Measurements from ENCODE around the gene TNFRSF21.
"Not testable (repeated sequence)": the region's sequence is repeated elsewhere in the genome, so short reads cannot be mapped to it uniquely, and the experiment has no call there.

Gene TNFRSF21

GRCh38 chr6:47231151-47231550, 78.6 kb downstream of the TNFRSF21 start:
- DNase-seq (ENCODE audit: low read depth, low spot score): no peak
- Histone ChIP-seq H3K4me1 (ENCODE audit: control insufficient read depth, insufficient read depth, low read length) (peaks cover 4% of the 10 kb centered on the region; the same call in 1 of the 2 replicates), H3K9me3 (ENCODE audit: control insufficient read depth, insufficient read depth, low read length) (no peaks in the 10 kb centered on the region), H3K27me3 (ENCODE audit: control insufficient read depth, insufficient read depth, low read length) (no peaks in the 10 kb centered on the region), H3K36me3 (ENCODE audit: control insufficient read depth, insufficient read depth, low read length) (0 out of 2 replicates have a peak, but pooled peaks cover 2% of the 10 kb centered on the region), H3K27ac (ENCODE audit: low read length) (no peak overlapping the region), H3K4me3 (ENCODE audit: low read length) (no peak overlapping the region)
- no CpG with 5 or more reads among the region's 4 CpGs for WGBS (ENCODE audit: insufficient coverage, insufficient read length)

DNA sequence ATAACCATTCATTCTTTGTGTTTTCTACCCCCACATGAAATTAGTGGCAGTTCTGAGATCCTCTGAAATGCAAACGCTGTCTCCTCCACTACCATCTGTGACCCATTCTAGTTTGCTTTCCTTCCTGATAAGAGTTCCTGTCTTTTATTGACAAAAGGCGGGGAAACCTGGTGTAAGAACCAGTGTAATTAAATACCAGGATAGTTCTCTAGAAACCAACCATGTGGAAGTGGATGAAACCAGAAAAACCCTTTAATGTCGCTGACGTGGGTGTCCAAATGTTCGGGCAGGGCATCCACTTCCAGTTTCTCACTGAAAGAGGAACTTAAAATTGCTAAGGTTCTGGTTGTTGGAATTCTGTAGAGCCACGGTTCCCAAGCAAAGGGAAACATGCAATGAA, 79.1 kb downstream of the TNFRSF21 start:
- no peaks in the 10 kb centered on the region for H3K9me3 ChIP-seq (ENCODE audit: control insufficient read depth, insufficient read depth, low read length)
- H3K27ac ChIP-seq (ENCODE audit: low read length): no peak overlapping the region
- no peaks in the 10 kb centered on the region for H3K27me3 ChIP-seq (ENCODE audit: control insufficient read depth, insufficient read depth, low read length)
- H3K4me1 ChIP-seq (ENCODE audit: control insufficient read depth, insufficient read depth, low read length): peaks cover 4% of the 10 kb centered on the region; the same call in 1 of the 2 replicates
- 0 out of 2 replicates have a peak, but pooled peaks cover 2% of the 10 kb centered on the region for H3K36me3 ChIP-seq (ENCODE audit: control insufficient read depth, insufficient read depth, low read length)
- H3K4me3 ChIP-seq (ENCODE audit: low read length): no peak overlapping the region
- DNase-seq (ENCODE audit: low read depth, low spot score): no peak
- no CpG with 5 or more reads among the region's 6 CpGs for WGBS (ENCODE audit: insufficient coverage, insufficient read length)

DNA sequence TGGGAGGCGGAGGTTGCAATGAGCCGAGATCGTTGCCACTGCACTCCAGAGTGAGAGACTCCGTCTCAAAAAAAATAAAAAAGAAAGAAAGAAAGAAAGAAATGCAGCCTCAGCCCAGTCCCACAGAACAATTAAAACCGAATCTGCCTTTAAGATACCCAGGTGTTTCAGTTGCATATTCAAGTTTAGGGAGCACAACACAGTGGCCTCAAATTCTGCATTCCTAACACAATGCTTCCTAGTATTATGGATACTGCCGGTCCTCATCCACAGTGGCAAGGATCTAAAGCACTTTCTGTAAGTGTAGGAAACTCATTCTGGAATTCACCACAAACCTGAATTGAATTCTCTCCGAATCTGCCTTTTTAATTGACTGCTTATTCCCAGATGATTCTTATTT, 80.5 kb downstream of the TNFRSF21 start:
- WGBS (ENCODE audit: insufficient coverage, insufficient read length): no CpG with 5 or more reads among the region's 7 CpGs
- Histone ChIP-seq H3K27ac (ENCODE audit: low read length) (no peak overlapping the region), H3K4me3 (ENCODE audit: low read length) (no peak overlapping the region), H3K9me3 (ENCODE audit: control insufficient read depth, insufficient read depth, low read length) (no peaks in the 10 kb centered on the region), H3K4me1 (ENCODE audit: control insufficient read depth, insufficient read depth, low read length) (peaks cover under 1% of the 10 kb centered on the region; the same call in 1 of the 2 replicates), H3K36me3 (ENCODE audit: control insufficient read depth, insufficient read depth, low read length) (0 out of 2 replicates have a peak, but pooled peaks cover 2% of the 10 kb centered on the region), H3K27me3 (ENCODE audit: control insufficient read depth, insufficient read depth, low read length) (no peaks in the 10 kb centered on the region)
- no peak for DNase-seq (ENCODE audit: low read depth, low spot score)

DNA sequence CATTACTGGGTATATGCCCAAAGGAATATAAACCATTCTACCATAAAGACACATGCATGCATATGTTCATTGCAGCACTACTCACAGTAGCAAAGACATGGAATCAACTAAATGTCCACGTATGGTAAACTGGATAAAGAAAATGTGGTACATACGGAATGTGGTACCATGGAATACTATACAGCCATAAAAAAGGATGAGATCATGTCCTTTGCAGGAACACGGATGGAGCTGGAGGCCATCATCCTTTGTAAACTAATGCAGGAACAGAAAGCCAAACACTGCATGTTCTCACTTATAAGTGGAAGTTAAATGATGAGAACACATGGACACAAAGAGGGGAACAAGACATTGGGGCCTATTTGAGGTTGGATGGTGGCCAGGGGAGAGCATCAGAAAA, 81.6 kb downstream of the TNFRSF21 start:
- not testable (repeated sequence) for H3K9me3 ChIP-seq (ENCODE audit: control insufficient read depth, insufficient read depth, low read length); H3K4me3 ChIP-seq (ENCODE audit: low read length); H3K36me3 ChIP-seq (ENCODE audit: control insufficient read depth, insufficient read depth, low read length); H3K4me1 ChIP-seq (ENCODE audit: control insufficient read depth, insufficient read depth, low read length); H3K27ac ChIP-seq (ENCODE audit: low read length); DNase-seq (ENCODE audit: low read depth, low spot score); H3K27me3 ChIP-seq (ENCODE audit: control insufficient read depth, insufficient read depth, low read length)
- no CpG with 5 or more reads among the region's 3 CpGs for WGBS (ENCODE audit: insufficient coverage, insufficient read length)

DNA sequence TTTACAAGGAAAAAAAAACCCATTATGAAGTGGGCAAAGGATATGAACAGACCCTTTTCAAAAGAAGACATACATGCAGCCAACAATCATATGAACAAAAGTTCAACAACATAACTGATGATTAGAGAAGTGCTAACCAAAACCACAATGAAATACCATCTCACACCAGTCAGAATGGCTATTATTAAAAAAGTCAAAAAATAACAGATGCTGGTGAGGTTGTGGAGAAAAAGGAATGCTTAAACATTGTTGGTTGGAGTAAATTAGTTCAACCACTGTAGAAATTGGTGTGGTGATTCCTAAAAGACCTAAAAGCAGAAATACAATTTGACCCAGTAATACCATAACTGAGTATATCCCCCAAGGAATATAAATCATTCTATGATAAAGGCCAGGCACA, 86.5 kb downstream of the TNFRSF21 start:
- not testable (repeated sequence) for H3K4me3 ChIP-seq (ENCODE audit: low read length); H3K27ac ChIP-seq (ENCODE audit: low read length); H3K36me3 ChIP-seq (ENCODE audit: control insufficient read depth, insufficient read depth, low read length); H3K4me1 ChIP-seq (ENCODE audit: control insufficient read depth, insufficient read depth, low read length); DNase-seq (ENCODE audit: low read depth, low spot score); H3K9me3 ChIP-seq (ENCODE audit: control insufficient read depth, insufficient read depth, low read length); H3K27me3 ChIP-seq (ENCODE audit: control insufficient read depth, insufficient read depth, low read length)

DNA sequence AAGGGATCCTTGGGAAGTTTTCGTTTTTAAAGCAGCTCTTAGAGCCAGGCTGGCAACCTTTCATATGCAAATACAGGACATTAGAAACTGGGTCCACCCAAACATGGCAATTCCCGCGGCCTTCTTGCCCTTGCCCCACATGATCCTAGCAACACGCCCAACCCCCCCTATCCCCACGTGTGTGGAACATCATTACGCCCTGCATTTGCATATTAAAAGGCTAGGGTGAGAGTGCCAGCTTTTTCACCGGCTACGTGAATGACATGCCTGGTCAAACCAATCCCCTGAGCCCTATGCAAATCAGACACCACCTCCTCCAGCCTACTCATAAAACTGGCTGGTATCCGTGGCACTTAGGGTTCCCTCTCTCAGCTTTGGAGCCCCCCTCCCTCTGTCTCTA, 88.1 kb downstream of the TNFRSF21 start:
- Histone ChIP-seq H3K4me3 (ENCODE audit: low read length) (no peak overlapping the region), H3K27me3 (ENCODE audit: control insufficient read depth, insufficient read depth, low read length) (no peaks in the 10 kb centered on the region), H3K36me3 (ENCODE audit: control insufficient read depth, insufficient read depth, low read length) (no peaks in the 10 kb centered on the region), H3K4me1 (ENCODE audit: control insufficient read depth, insufficient read depth, low read length) (no peaks in the 10 kb centered on the region; the same call in 1 of the 2 replicates), H3K27ac (ENCODE audit: low read length) (no peak overlapping the region), H3K9me3 (ENCODE audit: control insufficient read depth, insufficient read depth, low read length) (no peaks in the 10 kb centered on the region)
- DNase-seq (ENCODE audit: low read depth, low spot score): peak; percentile 57
- no CpG with 5 or more reads among the region's 9 CpGs for WGBS (ENCODE audit: insufficient coverage, insufficient read length)

- no peaks in the 10 kb centered on the region for H3K27me3 ChIP-seq (ENCODE audit: control insufficient read depth, insufficient read depth, low read length)
- WGBS (ENCODE audit: insufficient coverage, insufficient read length): no CpG with 5 or more reads among the region's 6 CpGs
- H3K4me3 ChIP-seq (ENCODE audit: low read length): no peak overlapping the region
- H3K27ac ChIP-seq (ENCODE audit: low read length): no peak overlapping the region
- H3K4me1 ChIP-seq (ENCODE audit: control insufficient read depth, insufficient read depth, low read length): no peaks in the 10 kb centered on the region
- DNase-seq (ENCODE audit: low read depth, low spot score): no peak
- no peaks in the 10 kb centered on the region for H3K9me3 ChIP-seq (ENCODE audit: control insufficient read depth, insufficient read depth, low read length)
- no peaks in the 10 kb centered on the region for H3K36me3 ChIP-seq (ENCODE audit: control insufficient read depth, insufficient read depth, low read length)
Observed at GRCh38 chr6:47209632-47210031, 100.1 kb downstream of the TNFRSF21 start.

DNA sequence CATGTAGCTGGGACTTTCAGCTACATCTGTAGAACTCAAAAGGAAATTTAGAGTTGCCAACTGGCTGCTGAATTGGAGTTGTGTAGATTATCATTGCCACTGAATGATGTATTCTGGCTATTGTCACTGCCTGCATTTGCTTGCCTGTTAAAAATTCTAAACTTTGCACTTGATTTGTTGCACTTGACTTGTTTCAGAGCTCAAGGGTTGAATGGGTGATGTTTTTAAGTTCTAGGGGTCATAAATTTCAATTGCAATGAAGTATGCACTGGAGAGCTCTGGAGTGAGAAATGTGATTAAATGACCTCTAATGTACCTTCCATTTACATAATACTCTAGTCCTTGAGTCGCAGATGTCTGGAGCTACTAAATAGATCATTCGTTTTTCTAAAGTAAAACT, 102.4 kb downstream of the TNFRSF21 start:
- DNase-seq (ENCODE audit: low read depth, low spot score): no peak
- H3K27ac ChIP-seq (ENCODE audit: low read length): no peak overlapping the region
- H3K9me3 ChIP-seq (ENCODE audit: control insufficient read depth, insufficient read depth, low read length): no peaks in the 10 kb centered on the region
- no CpG with 5 or more reads among the region's 2 CpGs for WGBS (ENCODE audit: insufficient coverage, insufficient read length)
- no peaks in the 10 kb centered on the region for H3K27me3 ChIP-seq (ENCODE audit: control insufficient read depth, insufficient read depth, low read length)
- no peaks in the 10 kb centered on the region for H3K36me3 ChIP-seq (ENCODE audit: control insufficient read depth, insufficient read depth, low read length)
- no peak overlapping the region for H3K4me3 ChIP-seq (ENCODE audit: low read length)
- H3K4me1 ChIP-seq (ENCODE audit: control insufficient read depth, insufficient read depth, low read length): no peaks in the 10 kb centered on the region

DNA sequence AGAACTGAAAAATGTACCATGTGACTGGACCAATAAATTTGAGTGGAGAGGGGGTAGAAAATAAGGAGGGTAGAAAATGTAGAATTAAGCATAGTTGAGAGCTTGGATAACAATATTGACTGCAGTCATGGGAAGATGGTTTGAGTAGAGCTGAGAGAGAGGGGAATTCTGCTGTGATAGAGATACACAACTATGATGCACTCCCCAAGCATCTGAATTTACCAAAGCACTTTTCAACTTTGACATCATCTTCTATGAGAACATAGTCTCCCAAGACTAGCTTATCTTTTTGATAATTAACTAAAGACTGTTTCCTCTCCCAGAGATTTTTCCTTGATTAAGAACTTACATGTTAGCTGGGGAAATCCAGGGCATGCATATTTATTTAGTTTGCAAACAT, 103.1 kb downstream of the TNFRSF21 start:
- no peaks in the 10 kb centered on the region for H3K36me3 ChIP-seq (ENCODE audit: control insufficient read depth, insufficient read depth, low read length)
- no peaks in the 10 kb centered on the region for H3K9me3 ChIP-seq (ENCODE audit: control insufficient read depth, insufficient read depth, low read length)
- H3K4me1 ChIP-seq (ENCODE audit: control insufficient read depth, insufficient read depth, low read length): no peaks in the 10 kb centered on the region
- H3K4me3 ChIP-seq (ENCODE audit: low read length): no peak overlapping the region
- H3K27me3 ChIP-seq (ENCODE audit: control insufficient read depth, insufficient read depth, low read length): no peaks in the 10 kb centered on the region
- H3K27ac ChIP-seq (ENCODE audit: low read length): no peak overlapping the region
- no peak for DNase-seq (ENCODE audit: low read depth, low spot score)

DNA sequence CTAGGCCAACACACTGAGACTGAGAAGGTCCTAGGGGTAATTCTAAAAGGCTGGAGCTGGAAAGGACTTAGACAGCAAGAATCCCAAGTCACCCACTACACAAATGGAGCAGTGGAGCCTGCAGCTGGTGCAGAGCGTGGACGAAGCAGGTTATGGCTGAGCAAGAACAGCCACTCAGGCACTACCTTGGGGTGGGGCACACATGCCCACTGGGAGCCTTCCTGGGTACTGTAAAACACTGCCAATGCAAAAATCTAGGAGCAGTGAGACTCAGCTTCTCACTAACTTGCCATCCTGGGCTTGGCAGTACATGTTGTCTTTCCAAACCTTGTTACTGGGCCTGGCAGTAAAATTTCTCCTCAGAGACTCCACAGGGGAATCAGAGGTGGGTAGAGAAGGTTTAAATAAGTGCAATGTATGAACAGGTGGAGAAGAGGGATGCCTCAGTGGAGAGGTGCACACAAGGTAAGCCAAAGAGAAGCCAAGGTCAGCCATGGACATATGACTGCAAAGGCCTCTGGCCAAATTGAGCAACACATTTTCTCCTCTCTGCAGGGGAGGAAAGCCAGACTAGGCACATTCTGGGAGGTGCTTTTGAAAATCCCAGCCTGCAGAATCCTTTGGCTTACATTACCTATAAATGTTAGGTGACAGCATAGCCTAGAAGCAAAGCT, 105.6 kb downstream of the TNFRSF21 start:
- Histone ChIP-seq H3K27ac (ENCODE audit: low read length) (no peak overlapping the region), H3K36me3 (ENCODE audit: control insufficient read depth, insufficient read depth, low read length) (no peaks in the 10 kb centered on the region), H3K9me3 (ENCODE audit: control insufficient read depth, insufficient read depth, low read length) (no peaks in the 10 kb centered on the region), H3K4me3 (ENCODE audit: low read length) (no peak overlapping the region), H3K4me1 (ENCODE audit: control insufficient read depth, insufficient read depth, low read length) (no peaks in the 10 kb centered on the region), H3K27me3 (ENCODE audit: control insufficient read depth, insufficient read depth, low read length) (no peaks in the 10 kb centered on the region)
- WGBS (ENCODE audit: insufficient coverage, insufficient read length): no CpG with 5 or more reads among the region's 2 CpGs
- DNase-seq (ENCODE audit: low read depth, low spot score): no peak

DNA sequence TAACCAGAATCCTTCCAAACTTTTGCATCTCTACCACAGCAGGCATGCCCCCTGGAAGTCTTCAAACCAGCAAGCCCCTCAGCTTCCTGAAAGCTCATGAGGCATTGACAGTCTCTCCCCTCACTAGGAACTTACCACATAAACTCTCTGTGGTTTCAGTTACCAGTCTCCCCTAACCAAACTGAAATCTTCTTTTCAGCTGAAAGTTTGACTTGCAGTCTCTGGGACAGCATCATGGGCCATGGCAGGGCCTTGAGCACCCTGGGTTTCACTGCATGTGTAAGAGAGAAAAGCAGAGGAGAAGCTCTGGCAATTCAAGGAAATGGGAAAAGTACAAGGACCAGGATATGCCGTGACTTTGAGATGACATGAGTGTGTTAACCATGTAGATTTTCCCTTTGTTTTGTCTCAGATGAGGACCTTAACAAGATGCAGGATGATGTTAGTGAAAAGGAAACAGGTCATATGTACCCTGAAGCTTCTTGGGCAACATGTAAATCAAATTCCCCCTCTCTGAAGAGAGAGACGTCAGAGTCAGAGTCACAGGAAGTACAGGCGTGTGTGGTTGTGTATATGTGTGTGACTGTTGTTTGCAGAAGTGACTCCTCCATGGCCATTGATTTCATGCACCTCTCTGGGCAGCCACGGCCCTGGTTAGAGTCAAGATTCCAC, 106.3 kb downstream of the TNFRSF21 start:
- Histone ChIP-seq H3K4me3 (ENCODE audit: low read length) (no peak overlapping the region), H3K9me3 (ENCODE audit: control insufficient read depth, insufficient read depth, low read length) (no peaks in the 10 kb centered on the region), H3K27ac (ENCODE audit: low read length) (no peak overlapping the region), H3K4me1 (ENCODE audit: control insufficient read depth, insufficient read depth, low read length) (no peaks in the 10 kb centered on the region), H3K27me3 (ENCODE audit: control insufficient read depth, insufficient read depth, low read length) (no peaks in the 10 kb centered on the region), H3K36me3 (ENCODE audit: control insufficient read depth, insufficient read depth, low read length) (no peaks in the 10 kb centered on the region)
- no peak for DNase-seq (ENCODE audit: low read depth, low spot score)
- no CpG with 5 or more reads among the region's 4 CpGs for WGBS (ENCODE audit: insufficient coverage, insufficient read length)

Data from iPS DF 6.9 (cell line).